OCI-LY3 (cell line): ENCODE measurements around the gene MAGEA9.
"Not testable (repeated sequence)": the region's sequence is repeated elsewhere in the genome, so short reads cannot be mapped to it uniquely, and the experiment has no call there.

Experiments used
- H2AFZ ChIP-seq: fragments of 200-600, 300-600 bp; shearing (Covaris generic); 2 replicates; pipeline ENCODE4 v1.6.0; 2014; ENCODE audit warnings: antibody characterized with exemption, low read depth, low read length
- H3K27ac ChIP-seq: fragments of 200-600, 300-600 bp; sonication (generic); 2 replicates; pipeline ENCODE4 v1.5.1; 2014; ENCODE audit warnings: mild to moderate bottlenecking, low read length, moderate library complexity, mixed read lengths
- H3K27me3 ChIP-seq: fragments of 200-600, 300-600 bp; sonication (generic); 2 replicates; pipeline ENCODE4 v1.6.1; 2014; ENCODE audit warnings: low read depth, low read length, mixed read lengths
- H3K36me3 ChIP-seq: fragments of 200-600, 300-600 bp; sonication (generic); replicated peaks from 2 replicates; pipeline ENCODE3; 2014; ENCODE audit warnings: low read depth, low read length, mixed read lengths
- H3K4me1 ChIP-seq: fragments of 300-600, 200-600 bp; sonication (generic); 2 replicates; pipeline ENCODE4 v1.6.1; 2014; ENCODE audit warnings: low read length, mixed read lengths
- H3K4me2 ChIP-seq: fragments of 200-600, 300-600 bp; sonication (generic); 2 replicates; pipeline ENCODE4 v1.6.1; 2014; ENCODE audit warnings: low read length, mixed read lengths
- H3K4me3 ChIP-seq: fragments of 300-600, 200-600 bp; sonication (generic); 2 replicates; pipeline ENCODE4 v1.5.1; 2014; ENCODE audit warnings: antibody characterized with exemption, mild to moderate bottlenecking, low read length, moderate library complexity
- H3K79me2 ChIP-seq: fragments of 300-600, 200-600 bp; shearing (Covaris generic); 2 replicates; pipeline ENCODE4 v1.6.1; 2014; ENCODE audit warnings: mild to moderate bottlenecking, low read length, mixed read lengths
- H3K9ac ChIP-seq: fragments of 300-600, 200-600 bp; shearing (Covaris generic); 2 replicates; pipeline ENCODE4 v1.6.0; 2014; ENCODE audit warnings: mild to moderate bottlenecking, low read length, moderate library complexity
- H3K9me3 ChIP-seq: fragments of 200-600, 300-600 bp; shearing (Covaris generic); 2 replicates; pipeline ENCODE4 v1.6.1; 2014; ENCODE audit warnings: low read length, mixed read lengths; ENCODE audit not compliant: insufficient read depth
- H4K20me1 ChIP-seq: fragments of 200-600, 300-600 bp; sonication (generic); 2 replicates; pipeline ENCODE4 v1.6.1; 2016; ENCODE audit warnings: low read length, mixed read lengths; ENCODE audit not compliant: insufficient read depth
- EZH2phosphoT487 ChIP-seq: fragments of 200-600 bp; shearing (Covaris generic); IDR thresholded peaks from 2 replicates; pipeline ENCODE4 v1.6.1; 2018; ENCODE audit warnings: antibody characterized with exemption, mixed run types, low read depth
- TF ChIP-seq, protein P1 (sequence below): fragments of 200-600, 300-600 bp; sonication (generic); IDR thresholded peaks from 2 replicates; pipeline ENCODE4 v1.5.1; 2014; ENCODE audit warnings: antibody characterized with exemption, low read length, low read depth

The MAGEA9 gene

DNA sequence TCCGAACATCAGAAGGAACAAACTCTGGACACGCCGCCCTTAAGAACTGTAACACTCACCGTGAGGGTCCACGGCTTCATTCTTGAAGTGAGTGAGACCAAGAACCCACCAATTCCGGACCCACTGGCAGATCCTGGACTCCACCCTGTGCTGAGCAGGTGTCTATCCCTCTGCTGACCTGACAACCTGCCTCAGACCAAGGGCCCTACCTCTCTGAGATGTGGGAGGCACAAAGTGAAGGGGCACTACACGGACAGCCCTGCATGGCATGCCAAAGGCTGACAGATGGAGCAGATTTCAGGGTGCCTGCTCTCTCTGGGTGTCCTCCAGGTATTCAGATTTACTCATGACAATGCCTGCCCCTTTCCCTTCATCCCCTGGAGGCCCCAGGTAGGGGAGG lies 21.9 kb upstream of the MAGEA9 start:
- Histone ChIP-seq H3K9me3 (no peaks in the 10 kb centered on the region), H3K4me3 (no peak overlapping the region), H3K4me1 (peaks cover 10% of the 10 kb centered on the region), H3K4me2 (no peak overlapping the region), H3K9ac (no peak overlapping the region), H2AFZ (no peak overlapping the region), H3K27ac (no peak overlapping the region), H4K20me1 (no peaks in the 10 kb centered on the region), H3K36me3 (no peaks in the 10 kb centered on the region), H3K79me2 (no peaks in the 10 kb centered on the region), H3K27me3 (no peaks in the 10 kb centered on the region)
- TF ChIP-seq, protein P1, sequence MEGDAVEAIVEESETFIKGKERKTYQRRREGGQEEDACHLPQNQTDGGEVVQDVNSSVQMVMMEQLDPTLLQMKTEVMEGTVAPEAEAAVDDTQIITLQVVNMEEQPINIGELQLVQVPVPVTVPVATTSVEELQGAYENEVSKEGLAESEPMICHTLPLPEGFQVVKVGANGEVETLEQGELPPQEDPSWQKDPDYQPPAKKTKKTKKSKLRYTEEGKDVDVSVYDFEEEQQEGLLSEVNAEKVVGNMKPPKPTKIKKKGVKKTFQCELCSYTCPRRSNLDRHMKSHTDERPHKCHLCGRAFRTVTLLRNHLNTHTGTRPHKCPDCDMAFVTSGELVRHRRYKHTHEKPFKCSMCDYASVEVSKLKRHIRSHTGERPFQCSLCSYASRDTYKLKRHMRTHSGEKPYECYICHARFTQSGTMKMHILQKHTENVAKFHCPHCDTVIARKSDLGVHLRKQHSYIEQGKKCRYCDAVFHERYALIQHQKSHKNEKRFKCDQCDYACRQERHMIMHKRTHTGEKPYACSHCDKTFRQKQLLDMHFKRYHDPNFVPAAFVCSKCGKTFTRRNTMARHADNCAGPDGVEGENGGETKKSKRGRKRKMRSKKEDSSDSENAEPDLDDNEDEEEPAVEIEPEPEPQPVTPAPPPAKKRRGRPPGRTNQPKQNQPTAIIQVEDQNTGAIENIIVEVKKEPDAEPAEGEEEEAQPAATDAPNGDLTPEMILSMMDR: no peak
- TF ChIP-seq EZH2phosphoT487: no peak

DNA sequence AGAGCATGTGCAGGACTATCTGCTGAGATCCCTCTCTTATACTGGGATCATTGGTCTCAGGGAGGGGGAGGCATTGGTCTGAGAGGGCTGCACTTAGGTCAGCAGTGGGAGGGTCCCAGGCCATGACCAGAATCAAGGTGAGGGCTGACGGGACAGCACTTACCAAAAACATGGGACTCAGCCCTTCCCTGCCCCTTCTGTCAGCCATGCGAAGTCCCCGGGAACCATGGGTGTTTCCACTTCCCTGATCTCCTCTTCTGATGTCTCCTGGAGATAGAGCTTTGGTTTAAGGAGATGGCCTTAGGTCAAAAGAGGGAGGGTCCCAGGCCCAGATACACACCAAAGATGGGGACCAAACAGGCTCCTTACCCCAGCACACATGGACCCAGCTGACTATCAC lies 20.8 kb upstream of the MAGEA9 start:
- no peaks in the 10 kb centered on the region for H3K27me3 ChIP-seq
- TF ChIP-seq EZH2phosphoT487: no peak
- TF ChIP-seq, protein P1: no peak

DNA sequence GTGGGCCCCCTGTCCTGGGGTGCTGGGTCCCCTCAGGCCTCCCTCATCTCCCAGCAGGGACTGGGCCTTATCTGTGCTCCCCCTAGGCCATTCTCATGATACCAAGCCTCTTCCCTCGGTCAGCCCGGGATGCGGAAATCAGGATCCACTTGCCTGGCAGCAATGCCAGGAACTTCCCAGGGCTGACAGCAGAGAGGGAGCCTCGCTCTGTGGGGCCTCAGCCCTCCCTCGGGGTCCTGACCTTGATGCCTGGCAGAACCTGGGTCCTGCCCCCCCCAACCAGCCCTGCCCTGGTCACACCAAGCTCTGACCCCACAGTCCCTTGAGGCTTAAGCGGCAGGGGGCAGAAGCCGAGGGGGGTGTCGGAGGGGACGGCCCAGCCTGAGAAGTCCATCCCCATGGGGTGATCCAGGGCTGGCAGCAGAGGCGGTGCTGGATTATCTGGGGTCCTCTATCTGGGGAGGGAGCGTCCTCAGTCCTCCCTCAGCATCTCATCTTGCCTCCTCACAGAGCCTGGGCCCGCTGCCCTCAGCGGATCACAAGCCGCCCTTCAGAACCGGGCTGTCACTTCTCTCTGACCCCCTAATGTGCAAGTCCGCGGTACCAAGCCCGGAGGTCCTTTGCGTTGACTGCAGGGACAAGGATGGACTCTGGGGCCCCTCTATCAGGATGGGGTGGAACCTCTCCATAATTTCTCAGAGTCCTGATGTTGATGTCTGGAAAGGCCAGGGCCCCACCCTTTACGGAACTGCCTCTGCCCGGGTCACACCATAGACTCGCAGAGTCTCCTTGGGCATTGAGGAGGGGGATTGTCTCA lies 19.7 kb upstream of the MAGEA9 start:
- H3K4me1 ChIP-seq, H3K4me2 ChIP-seq, H3K79me2 ChIP-seq, H3K27me3 ChIP-seq, H3K27ac ChIP-seq, H3K4me3 ChIP-seq, H3K9ac ChIP-seq, H4K20me1 ChIP-seq, H3K9me3 ChIP-seq, H2AFZ ChIP-seq, H3K36me3 ChIP-seq: not testable (repeated sequence)

More for the DNA sequence above, 20.8 kb upstream of the MAGEA9 start:
- H2AFZ ChIP-seq: no peak overlapping the region
- no peaks in the 10 kb centered on the region for H3K79me2 ChIP-seq
- no peaks in the 10 kb centered on the region for H3K36me3 ChIP-seq
- no peak overlapping the region for H3K27ac ChIP-seq
- H3K9me3 ChIP-seq: no peaks in the 10 kb centered on the region
- peaks cover 10% of the 10 kb centered on the region for H3K4me1 ChIP-seq
- H3K4me2 ChIP-seq: no peak overlapping the region
- no peak overlapping the region for H3K4me3 ChIP-seq
- no peaks in the 10 kb centered on the region for H4K20me1 ChIP-seq
- no peak overlapping the region for H3K9ac ChIP-seq

DNA sequence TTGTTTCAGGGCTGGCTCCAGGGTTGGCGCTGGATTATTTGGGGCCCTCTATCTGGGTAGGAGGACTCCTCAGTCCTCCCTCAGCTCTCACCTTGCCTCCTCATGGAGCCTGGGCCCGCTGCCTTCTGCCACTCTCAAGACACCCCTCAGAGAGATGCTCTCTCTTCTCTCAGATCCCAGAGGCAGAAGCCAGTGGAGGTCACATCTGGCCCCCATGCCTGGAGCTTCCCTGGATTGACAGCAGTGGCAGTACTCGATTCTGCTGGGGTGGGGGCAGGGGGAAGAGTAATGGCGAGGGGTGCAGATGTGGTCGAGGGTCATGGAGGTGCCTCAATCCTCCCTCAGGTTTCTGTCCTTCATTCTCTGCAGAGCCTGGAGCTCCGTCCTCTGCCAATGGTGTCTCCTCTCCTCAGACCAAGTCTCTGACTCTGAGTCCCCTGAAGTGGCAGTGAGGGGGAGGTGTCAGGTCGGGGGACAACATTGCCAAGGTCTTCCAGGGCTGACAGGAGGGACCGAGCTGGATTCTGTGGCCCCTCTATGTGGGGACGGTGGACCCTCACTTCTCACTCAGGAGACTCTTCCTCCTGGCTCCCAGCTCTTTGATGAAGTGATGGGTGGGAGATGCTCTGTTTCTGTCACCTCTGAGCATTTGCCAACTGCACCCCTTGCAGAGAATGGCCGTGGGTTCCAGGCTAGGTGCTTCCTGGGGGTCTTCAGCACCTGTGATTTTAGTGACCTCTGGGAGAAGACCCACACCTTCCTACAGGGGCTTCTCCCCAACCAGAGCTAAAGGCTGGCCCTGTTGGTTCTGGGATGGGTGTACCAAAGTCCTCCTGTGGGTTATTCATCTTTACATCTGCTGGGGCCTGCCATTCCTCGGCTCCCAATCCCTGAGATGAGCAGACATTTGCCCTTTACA lies 18.8 kb upstream of the MAGEA9 start:
- no peaks in the 10 kb centered on the region for H3K79me2 ChIP-seq
- no peaks in the 10 kb centered on the region for H3K36me3 ChIP-seq
- no peak overlapping the region for H2AFZ ChIP-seq
- H4K20me1 ChIP-seq: no peaks in the 10 kb centered on the region
- no peaks in the 10 kb centered on the region for H3K27me3 ChIP-seq
- H3K9me3 ChIP-seq: no peaks in the 10 kb centered on the region
- H3K4me2 ChIP-seq: no peak overlapping the region
- H3K4me1 ChIP-seq: no peaks in the 10 kb centered on the region
- H3K27ac ChIP-seq: no peak overlapping the region
- TF ChIP-seq, protein P1: no peak
- no peak for TF ChIP-seq EZH2phosphoT487
- no peak overlapping the region for H3K9ac ChIP-seq
- H3K4me3 ChIP-seq: no peak overlapping the region

DNA sequence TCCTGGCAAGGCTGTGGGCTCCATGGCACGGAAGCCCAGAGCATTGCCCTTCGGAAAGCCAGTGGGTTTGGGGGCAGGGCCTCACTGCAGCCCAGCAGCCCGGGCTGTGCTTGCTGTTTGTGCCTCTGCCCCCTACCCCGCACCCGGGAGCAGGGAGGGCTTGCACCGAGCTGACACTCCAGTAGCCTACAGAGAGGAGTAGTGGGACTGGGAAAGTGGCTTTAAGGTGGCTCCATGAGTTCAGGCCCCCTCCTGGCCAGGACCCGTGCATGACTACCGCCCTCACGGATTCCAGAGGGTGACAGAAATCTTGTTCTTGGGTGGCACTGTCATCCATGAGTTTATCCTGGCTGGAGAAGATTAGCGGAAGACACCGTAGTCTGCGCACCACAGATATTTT lies 11.4 kb upstream of the MAGEA9 start:
- H3K27me3 ChIP-seq, H3K9ac ChIP-seq, H3K4me1 ChIP-seq, H3K9me3 ChIP-seq, H3K36me3 ChIP-seq, H2AFZ ChIP-seq, H3K79me2 ChIP-seq, H3K4me2 ChIP-seq, H4K20me1 ChIP-seq, H3K4me3 ChIP-seq, H3K27ac ChIP-seq: not testable (repeated sequence)

DNA sequence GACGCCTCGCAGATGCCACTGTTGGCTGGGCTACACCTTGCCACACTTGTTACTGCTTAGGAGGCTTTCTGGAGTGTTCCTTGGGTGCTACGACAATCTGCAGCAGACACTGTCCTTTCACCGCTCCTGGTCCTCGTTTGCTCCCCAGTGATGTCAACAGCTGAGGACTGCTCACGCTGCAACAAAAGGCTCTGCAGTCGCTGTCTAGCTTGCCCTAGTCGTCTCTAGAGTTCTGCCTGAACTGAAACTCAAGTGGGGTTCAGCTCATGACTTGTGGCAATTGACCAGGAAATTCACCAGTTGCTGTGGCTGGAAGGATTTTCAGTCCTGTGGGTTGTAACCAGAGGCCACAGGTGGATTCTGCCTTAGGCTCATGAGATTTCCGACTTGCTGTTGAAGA lies 8.7 kb upstream of the MAGEA9 start:
- H3K27ac ChIP-seq, H3K4me1 ChIP-seq, H3K4me2 ChIP-seq, H3K27me3 ChIP-seq, H3K36me3 ChIP-seq, H3K9ac ChIP-seq, H2AFZ ChIP-seq, H3K9me3 ChIP-seq, H3K79me2 ChIP-seq, H3K4me3 ChIP-seq, H4K20me1 ChIP-seq: not testable (repeated sequence)
